Hindlimb muscle (tissue), 1 donor: Measurements from ENCODE around the gene DIP2A. TPM values are rescaled to one million over a fixed set of nuclear protein-coding genes. Genes with fewer than 3 reads are reported as not detected.

Experiments
- DNase-seq: peaks from one replicate; pipeline ENCODE4 v3.0.0-alpha.2; 2013
- polyA plus RNA-seq: library from polyadenylated mRNA; unstranded; fragments of 120-200 nt; gene quantifications from one replicate; pipeline ENCODE4 v1.2.1, GENCODE V29; 2013; ENCODE audit not compliant: insufficient read length

The DIP2A gene
- polyA plus RNA-seq, result 30.7 TPM

- DNase-seq, result peak; percentile 99
These were observed at the start of gene DIP2A for GRCh38 chr21:46458315-46459023. Gene DIP2A, plus strand, starts transcription at chr21:46458891. Its CDS starts 241 bp downstream, at chr21:46459132.

GRCh38 chr21:46409641-46410406 lies 48.9 kb upstream of the DIP2A start:
- no peak for DNase-seq

GRCh38 chr21:46410516-46410915 lies 48.2 kb upstream of the DIP2A start:
- DNase-seq, result no peak

GRCh38 chr21:46411236-46411635 lies 47.5 kb upstream of the DIP2A start:
- DNase-seq, result no peak

GRCh38 chr21:46411691-46412090 lies 47.0 kb upstream of the DIP2A start:
- DNase-seq, result no peak

GRCh38 chr21:46412521-46413364 lies 45.9 kb upstream of the DIP2A start:
- no peak for DNase-seq

- no peak for DNase-seq
These were observed 45.4 kb upstream of the DIP2A start for GRCh38 chr21:46413365-46413696.

GRCh38 chr21:46414965-46415275 lies 43.8 kb upstream of the DIP2A start:
- DNase-seq, result no peak

- no peak for DNase-seq
These were observed 42.1 kb upstream of the DIP2A start for GRCh38 chr21:46416551-46416950.

- no peak for DNase-seq
These were observed 40.3 kb upstream of the DIP2A start for GRCh38 chr21:46418265-46418946.

- DNase-seq, result no peak
These were observed 38.2 kb upstream of the DIP2A start for GRCh38 chr21:46420241-46421190.

- DNase-seq, result no peak
These were observed 37.4 kb upstream of the DIP2A start for GRCh38 chr21:46421191-46421750.

- no peak for DNase-seq
These were observed 36.7 kb upstream of the DIP2A start for GRCh38 chr21:46421756-46422555.

- DNase-seq, result no peak
These were observed 36.0 kb upstream of the DIP2A start for GRCh38 chr21:46422636-46423241.

- DNase-seq, result no peak
These were observed 35.1 kb upstream of the DIP2A start for GRCh38 chr21:46423546-46424038.

GRCh38 chr21:46424039-46424591 lies 34.6 kb upstream of the DIP2A start:
- DNase-seq, result no peak

- DNase-seq, result no peak
These were observed 34.1 kb upstream of the DIP2A start for GRCh38 chr21:46424621-46425020.

- DNase-seq, result no peak
These were observed 33.6 kb upstream of the DIP2A start for GRCh38 chr21:46425041-46425440.

GRCh38 chr21:46425571-46425970 lies 33.1 kb upstream of the DIP2A start:
- DNase-seq, result no peak
